Body of pancreas (tissue), 4 donors: ENCODE data around the gene KLHDC4. TPM values are rescaled to one million over a fixed set of nuclear protein-coding genes. Genes with fewer than 3 reads are reported as not detected.

ENCODE experiments used
- ATAC-seq: fragments of 150-250 bp; one replicate; pipeline ENCODE4 v1.9.1; 2016
- DNase-seq, 4 donors: peaks; one replicate each; pipeline ENCODE4 v3.0.0-alpha.2; 2019
- H3K27ac ChIP-seq, 4 donors: fragments of 200-600 bp; sonication (generic); 1 replicate in 3 of 4; 2 replicates in 1 of 4; pipeline versions ENCODE4 v1.5.1 to v1.6.1; 2016 to 2019; ENCODE audit warnings: mild to moderate bottlenecking in 1 of 4, mixed read lengths in 1 of 4, moderate library complexity in 1 of 4
- H3K27me3 ChIP-seq, 2 donors: fragments of 200-600 bp; sonication (generic); one replicate each; pipeline ENCODE4 v1.6.0; 2016; ENCODE audit warnings: mild to moderate bottlenecking in 1 of 2
- H3K36me3 ChIP-seq, 2 donors: fragments of 200-600 bp; sonication (generic); replicated peaks in 1 of 2; 2 replicates each; pipeline ENCODE4 v1.5.1; 2016; ENCODE audit warnings: low read depth in 2 of 2; ENCODE audit not compliant: insufficient read depth in 1 of 2
- H3K4me1 ChIP-seq: fragments of 200-600 bp; sonication (generic); one replicate; pipeline ENCODE4 v1.6.0; 2016
- H3K4me3 ChIP-seq, 2 donors: fragments of 200-600 bp; sonication (generic); 1 replicate in 1 of 2; 2 replicates in 1 of 2; pipeline ENCODE4 v1.5.1; 2016 to 2019
- H3K9me3 ChIP-seq, 3 donors: fragments of 200-600 bp; sonication (generic); 1 replicate in 2 of 3; 2 replicates in 1 of 3; pipeline ENCODE4 v1.5.1; 2016
- CTCF ChIP-seq, 7 experiments: fragments of 450-650 bp in 4 of 7; fragments of 200-600 bp in 3 of 7; sonication (generic) in 3 of 7; IDR thresholded peaks; one replicate each; pipeline ENCODE4 v1.5.1; 2016 to 2019; ENCODE audit warnings: antibody characterized with exemption in 7 of 7
- POLR2A ChIP-seq, 3 donors: fragments of 450-650 bp; IDR thresholded peaks; one replicate each; pipeline ENCODE4 v1.6.1; 2016; ENCODE audit warnings: antibody characterized with exemption in 3 of 3, mild to moderate bottlenecking in 2 of 3
- WGBS, 2 donors: methylation state at CpG; one replicate each; pipeline ENCODE4 v1.1.5; 2017; 5-methylcytosine and 5-hydroxymethylcytosine counted together
- intact Hi-C: fragments of 100-400 bp; cut with DNase I; formaldehyde crosslinking; loops from one replicate; pipeline ENCODE4 v1.15.1; 2023
- total RNA-seq, 2 donors: library from RNA; depleted of rRNA; stranded (reverse); fragments of >200 nt; gene quantifications; one replicate each; pipeline ENCODE4 v1.1.0, GENCODE V29; 2016

The KLHDC4 gene
- total RNA-seq, 2 donors from 2014 or later = 25.4 to 82.1 TPM

- H3K27ac ChIP-seq = no peak overlapping the region
- peaks cover 7 to 16% of the 10 kb centered on the region in 2 donors for H3K36me3 ChIP-seq
- TF ChIP-seq CTCF (IDR thresholded peaks at IDR 0.05) = no peak
- TF ChIP-seq POLR2A (IDR thresholded peaks at IDR 0.05) = no peak
- ATAC-seq (no peak), DNase-seq (no peak)
- H3K4me1 ChIP-seq = peaks cover under 1% of the 10 kb centered on the region
- no peak overlapping the region for H3K4me3 ChIP-seq
- intact Hi-C loops = no loop called here
- WGBS, 2 donors = 87 to 98% methylated on average over 9 to 14 of the region's 14 CpGs
- no peaks in the 10 kb centered on the region for H3K9me3 ChIP-seq
- H3K27me3 ChIP-seq = no peaks in the 10 kb centered on the region
Measured at GRCh38 chr16:87712184-87712762, 53.5 kb downstream of the KLHDC4 start.

- H3K4me3 ChIP-seq = no peak overlapping the region
- peaks cover 7 to 14% of the 10 kb centered on the region in 2 donors for H3K36me3 ChIP-seq
- ATAC-seq = no peak
- no peaks in the 10 kb centered on the region for H3K27me3 ChIP-seq
- no peaks in the 10 kb centered on the region for H3K9me3 ChIP-seq
- no peak overlapping the region for H3K27ac ChIP-seq
- TF ChIP-seq CTCF (IDR thresholded peaks at IDR 0.05) = no peak
- TF ChIP-seq POLR2A (IDR thresholded peaks at IDR 0.05) = no peak
- 86 to 89% methylated on average over 6 to 11 of the region's 12 CpGs for WGBS, 2 donors
- peaks cover 14% of the 10 kb centered on the region for H3K4me1 ChIP-seq
- intact Hi-C loops = no loop called here
- DNase-seq = no peak
Measured at GRCh38 chr16:87710887-87711286, 54.9 kb downstream of the KLHDC4 start.

- intact Hi-C loops = no loop called here
- Histone ChIP-seq H3K4me1 (peaks cover 19% of the 10 kb centered on the region), H3K4me3 (no peak overlapping the region), H3K9me3 (no peaks in the 10 kb centered on the region), H3K27ac (no peak overlapping the region), H3K27me3 (no peaks in the 10 kb centered on the region), H3K36me3 (peaks cover 0 to 8% of the 10 kb centered on the region in 2 donors)
- TF ChIP-seq CTCF (IDR thresholded peaks at IDR 0.05) (no peak), POLR2A (IDR thresholded peaks at IDR 0.05) (no peak)
- WGBS, 2 donors = 90 to 97% methylated on average over 6 to 11 of the region's 12 CpGs
- no peak for DNase-seq
- ATAC-seq = no peak
Measured at GRCh38 chr16:87709677-87710076, 56.1 kb downstream of the KLHDC4 start.

GRCh38 chr16:87708881-87709638, 56.7 kb downstream of the KLHDC4 start:
- DNase-seq (no peak), ATAC-seq (no peak)
- peaks cover 0 to 8% of the 10 kb centered on the region in 2 donors for H3K36me3 ChIP-seq
- intact Hi-C loops = no loop called here
- H3K9me3 ChIP-seq = no peaks in the 10 kb centered on the region
- TF ChIP-seq CTCF (IDR thresholded peaks at IDR 0.05) (no peak), POLR2A (IDR thresholded peaks at IDR 0.05) (no peak)
- no peak overlapping the region for H3K4me3 ChIP-seq
- H3K4me1 ChIP-seq = peaks cover 19% of the 10 kb centered on the region
- 86 to 92% methylated on average over 4 to 49 of the region's 49 CpGs for WGBS, 2 donors
- no peaks in the 10 kb centered on the region for H3K27me3 ChIP-seq
- H3K27ac ChIP-seq = no peak overlapping the region
